LNCaP clone FGC (cell line): Measurements from ENCODE around the gene HADHB.
"Not testable (repeated sequence)": the region's sequence is repeated elsewhere in the genome, so short reads cannot be mapped to it uniquely, and the experiment has no call there.

ENCODE experiments used
- DNase-seq: peaks from one replicate; pipeline ENCODE4 v3.0.0-alpha.2; 2011; ENCODE audit warnings: low read depth
- H3K4me3 ChIP-seq: 2 replicates; pipeline ENCODE4 v1.5.1; 2011; ENCODE audit warnings: mild to moderate bottlenecking, low read depth, low read length, control low read depth
- CTCF ChIP-seq: IDR thresholded peaks from 2 replicates; pipeline ENCODE4 v1.5.1; 2012; ENCODE audit warnings: mild to moderate bottlenecking; ENCODE audit not compliant: control insufficient read depth, insufficient read depth; ENCODE audit errors: extremely low read depth

The HADHB gene

DNA sequence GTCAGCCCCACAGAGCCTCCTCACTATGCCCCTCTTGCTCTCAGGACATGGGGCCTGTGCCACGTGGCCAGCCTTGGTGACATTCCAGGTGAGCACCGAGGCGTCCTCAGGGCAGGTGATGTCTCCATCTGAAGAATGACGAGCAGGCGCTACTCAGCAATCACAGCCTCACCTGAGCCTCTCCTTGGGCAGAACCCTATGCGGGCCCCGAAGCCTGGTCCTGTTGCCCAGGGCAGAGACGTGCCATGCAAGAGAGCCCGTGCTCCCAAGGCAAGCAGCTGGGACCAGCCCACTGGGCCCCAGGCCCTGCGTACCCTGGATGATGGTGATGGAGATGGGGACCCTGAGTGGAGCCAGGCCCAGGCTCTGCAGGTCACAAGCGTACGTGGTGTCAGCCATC, 68.7 kb downstream of the HADHB start:
- DNase-seq = no peak
- no peak for TF ChIP-seq CTCF
- no peak overlapping the region for H3K4me3 ChIP-seq

DNA sequence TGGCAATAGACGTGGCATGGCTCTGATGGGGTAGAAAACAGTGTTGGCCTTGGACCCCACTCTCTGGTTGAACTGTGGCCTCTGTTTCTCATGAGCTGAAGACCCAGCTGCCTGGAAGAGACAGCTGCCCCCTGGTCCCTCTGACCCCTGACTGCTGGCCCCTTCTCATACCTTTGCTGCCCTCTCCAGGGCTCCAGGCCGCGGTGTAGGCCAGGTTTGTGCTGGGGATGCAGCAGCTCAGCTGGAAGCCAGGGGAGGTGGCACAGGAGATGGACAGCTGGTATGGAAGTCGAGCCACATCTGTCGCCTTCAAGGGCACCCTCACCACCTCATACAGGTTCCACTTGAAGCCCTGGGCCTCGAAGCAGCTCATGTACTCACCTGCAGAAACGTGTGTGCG, 69.5 kb downstream of the HADHB start:
- H3K4me3 ChIP-seq = no peak overlapping the region
- no peak for DNase-seq
- no peak for TF ChIP-seq CTCF

DNA sequence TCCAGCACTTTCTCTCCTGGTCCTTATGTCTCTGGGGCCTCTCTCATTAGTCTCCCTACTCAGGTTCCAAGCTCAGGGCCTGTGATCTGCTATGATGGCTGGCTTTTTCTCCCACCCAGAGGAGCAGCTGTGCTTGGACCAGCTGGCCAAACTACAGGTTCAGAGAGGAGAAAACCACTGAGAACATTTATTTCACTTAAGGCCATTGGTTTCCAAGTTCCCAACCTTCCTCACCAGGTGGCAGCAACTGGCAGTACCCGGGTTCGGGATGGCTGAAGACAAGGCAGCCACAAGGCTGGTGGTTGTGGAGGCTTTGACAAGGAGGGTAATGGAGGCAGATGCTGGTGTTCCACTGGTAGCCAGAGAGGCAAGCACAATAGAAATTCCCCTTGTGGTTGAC, 71.3 kb downstream of the HADHB start:
- no peak for DNase-seq
- no peak overlapping the region for H3K4me3 ChIP-seq
- TF ChIP-seq CTCF = peak; percentile 32; the same call in 1 of the 2 replicates

- no peak for DNase-seq
- TF ChIP-seq CTCF = no peak
- H3K4me3 ChIP-seq = no peak overlapping the region
These were observed 72.1 kb downstream of the HADHB start for GRCh38 chr2:26316845-26317244.

DNA sequence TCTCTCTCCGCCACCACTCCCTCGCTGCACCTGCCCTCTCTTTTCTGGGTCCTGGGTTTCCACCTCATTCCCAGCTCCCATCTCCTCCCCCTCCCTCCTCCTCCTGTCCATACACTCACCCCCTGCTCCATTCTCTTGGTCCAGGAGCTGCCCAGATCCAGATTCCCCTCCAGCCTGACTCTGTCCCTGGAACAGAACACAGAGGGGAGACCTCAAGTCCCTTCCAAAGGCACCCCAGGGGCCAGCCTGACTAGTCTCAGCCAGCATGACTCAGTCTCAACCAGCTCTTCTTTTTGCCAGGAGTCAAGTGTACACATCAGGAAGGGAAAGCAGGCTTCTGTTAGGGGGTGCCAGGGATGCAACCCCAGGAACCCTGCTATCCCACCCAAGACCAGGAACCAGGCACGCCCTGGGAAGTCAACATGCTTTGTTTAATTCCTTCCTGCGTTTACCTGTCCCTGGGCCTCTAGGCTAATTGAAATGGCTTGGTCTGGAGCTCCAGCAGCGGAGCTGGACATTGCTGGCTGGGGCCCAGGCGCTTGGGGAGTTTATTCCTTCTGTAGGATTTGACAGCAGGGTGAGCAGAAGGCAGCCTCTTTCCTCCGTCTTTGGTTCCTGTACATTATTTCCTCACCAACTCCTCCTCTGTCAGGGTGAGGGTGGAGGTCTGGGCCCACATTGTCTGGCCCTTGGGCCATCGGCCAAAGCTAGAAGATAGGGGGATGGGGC, 72.8 kb downstream of the HADHB start:
- no peak overlapping the region for H3K4me3 ChIP-seq
- TF ChIP-seq CTCF = no peak
- no peak for DNase-seq

DNA sequence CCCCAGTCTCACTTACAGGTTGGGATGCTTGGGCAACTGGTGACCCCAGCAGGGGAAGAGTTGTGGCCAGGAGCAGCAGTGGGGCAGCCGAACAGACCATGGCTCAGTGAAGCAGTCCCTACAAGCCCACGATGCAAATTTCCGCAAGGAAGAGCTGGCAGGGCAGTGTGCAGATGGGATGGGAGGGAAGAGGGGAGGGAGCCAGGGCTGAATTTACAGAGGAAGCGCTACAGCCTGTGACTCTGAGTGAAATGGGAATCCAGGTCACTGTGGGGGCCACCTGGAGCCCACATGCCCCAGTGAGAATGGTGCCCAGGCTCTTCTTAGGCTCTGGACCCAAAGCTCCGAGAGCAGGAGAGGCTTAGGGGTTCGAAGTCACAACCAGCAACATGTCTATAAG, 74.2 kb downstream of the HADHB start:
- DNase-seq = no peak
- H3K4me3 ChIP-seq = no peak overlapping the region
- TF ChIP-seq CTCF = no peak

DNA sequence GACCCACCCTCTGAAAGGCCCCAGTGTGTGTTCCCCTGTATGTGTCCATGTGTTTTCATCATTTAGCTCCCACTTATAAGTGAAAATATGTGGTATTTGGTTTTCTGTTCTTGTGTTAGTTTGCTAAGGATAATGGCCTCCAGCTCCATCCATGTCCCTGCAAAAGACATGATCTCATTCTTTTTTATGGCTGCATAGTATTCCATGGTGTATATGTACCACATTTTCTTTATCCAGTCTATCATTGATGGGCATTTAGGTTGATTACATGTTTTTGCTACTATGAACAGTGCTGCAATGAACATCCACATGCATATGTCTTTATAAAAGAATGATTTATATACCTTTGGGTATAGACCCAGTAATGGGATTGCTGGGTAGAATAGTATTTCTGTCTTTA, 79.7 kb downstream of the HADHB start:
- DNase-seq, H3K4me3 ChIP-seq: not testable (repeated sequence)
